Measurements from ENCODE around the gene MAP2K5.

The MAP2K5 gene

GRCh38 chr15:67707520-67708283 lies 165.2 kb downstream of the MAP2K5 start:
- Histone ChIP-seq H3K4me1 (ENCODE audit: control insufficient read depth, insufficient read depth, low read length) (peaks cover 22% of the 10 kb centered on the region), H3K4me3 (ENCODE audit: low read depth, low read length) (no peak overlapping the region), H3K9me3 (ENCODE audit: control insufficient read depth, insufficient read depth, low read depth, low read length) (no peaks in the 10 kb centered on the region), H3K36me3 (ENCODE audit: control insufficient read depth in 2 of 2, insufficient read depth in 1 of 2, low read length in 2 of 2) (no peaks in the 10 kb centered on the region; a peak in 1 of 3 replicates), H3K27ac (ENCODE audit: extremely low read depth, low read depth, low read length) (no peak overlapping the region)
- no peak for TF ChIP-seq ZNF501 (tag by site-specific recombination; IDR thresholded peaks at IDR 0.05)
- TF ChIP-seq ELK4 (IDR thresholded peaks at IDR 0.05; ENCODE audit: borderline replicate concordance, low read depth, low read length): no peak
- peak; percentile 74 for TF ChIP-seq PRDM1 (tag by site-specific recombination; IDR thresholded peaks at IDR 0.05)
- TF ChIP-seq MZF1 (tag by site-specific recombination; IDR thresholded peaks at IDR 0.05; ENCODE audit: borderline replicate concordance): peak; percentile 22; the same call in 1 of the 2 replicates
- TF ChIP-seq ZNF354C (tag by site-specific recombination; IDR thresholded peaks at IDR 0.05; ENCODE audit: borderline replicate concordance, low read depth): no peak
- TF ChIP-seq ZNF221 (tag by site-specific recombination; IDR thresholded peaks at IDR 0.05; ENCODE audit: borderline replicate concordance): no peak
- peak; percentile 82 for TF ChIP-seq ZNF121 (tag by site-specific recombination; IDR thresholded peaks at IDR 0.05)
- ChIA-PET POLR2A (no interaction called here), CTCF (interaction anchor here (0.6 to 0.7 kb wide), 3 partner anchors 24 to 43 kb away, joined by 3 to 6 read pairs (median 4); no protein-coding TSS in a partner anchor)

DNA sequence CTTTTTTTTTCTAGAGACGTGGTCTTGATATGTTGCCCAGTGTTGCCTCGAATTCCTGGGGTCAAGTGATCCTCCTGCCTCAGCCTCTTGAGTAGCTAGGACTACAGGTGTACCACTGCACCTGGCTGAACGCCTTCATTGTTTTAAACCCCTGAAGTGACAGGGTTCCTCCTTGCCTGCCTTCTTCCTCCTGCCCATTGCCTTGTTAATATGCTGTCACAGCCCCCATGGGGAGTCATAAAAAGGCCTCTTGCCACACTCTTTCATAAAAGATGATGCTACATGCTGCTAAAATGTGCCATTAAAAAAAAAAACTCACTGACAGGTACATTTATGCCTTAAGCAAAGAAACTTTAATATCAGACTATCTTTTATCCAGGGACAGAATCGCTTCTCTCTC lies 166.0 kb downstream of the MAP2K5 start:
- CTCF ChIA-PET: interaction anchor here (0.6 to 0.7 kb wide), 3 partner anchors 25 to 1003 kb away, joined by 3 to 6 read pairs (median 4); no protein-coding TSS in a partner anchor
- Histone ChIP-seq H3K9me3 (ENCODE audit: control insufficient read depth, insufficient read depth, low read depth, low read length) (no peaks in the 10 kb centered on the region), H3K27ac (ENCODE audit: extremely low read depth, low read depth, low read length) (no peak overlapping the region), H3K4me1 (ENCODE audit: control insufficient read depth, insufficient read depth, low read length) (peaks cover 22% of the 10 kb centered on the region), H3K36me3 (ENCODE audit: control insufficient read depth in 2 of 2, insufficient read depth in 1 of 2, low read length in 2 of 2) (no peaks in the 10 kb centered on the region; a peak in 1 of 3 replicates), H3K4me3 (ENCODE audit: low read depth, low read length) (no peak overlapping the region)
- POLR2A ChIA-PET: no interaction called here
- TF ChIP-seq ZNF146 (tag by site-specific recombination; IDR thresholded peaks at IDR 0.05) (no peak), SCRT1 (tag by site-specific recombination; IDR thresholded peaks at IDR 0.05; ENCODE audit: borderline replicate concordance) (0 out of 2 replicates have a peak, but pooled peaks have one; percentile 22), ZNF362 (tag by site-specific recombination; IDR thresholded peaks at IDR 0.05) (no peak), ZNF157 (tag by site-specific recombination; IDR thresholded peaks at IDR 0.05) (no peak), ZNF530 (tag by site-specific recombination; IDR thresholded peaks at IDR 0.05; ENCODE audit: low read depth) (no peak), ZIC2 (tag by site-specific recombination; IDR thresholded peaks at IDR 0.05) (0 out of 2 replicates have a peak, but pooled peaks have one; percentile 43), ZBTB48 (tag by site-specific recombination; IDR thresholded peaks at IDR 0.05) (no peak), BCL11B (tag by site-specific recombination; IDR thresholded peaks at IDR 0.05; ENCODE audit: low read depth) (no peak), GLIS1 (tag by site-specific recombination; IDR thresholded peaks at IDR 0.05) (peak; percentile 91), ZNF391 (tag by site-specific recombination; IDR thresholded peaks at IDR 0.05; ENCODE audit: borderline replicate concordance, low read depth) (no peak), ZNF248 (tag by site-specific recombination; IDR thresholded peaks at IDR 0.05) (no peak), SP7 (tag by site-specific recombination; IDR thresholded peaks at IDR 0.05) (no peak), IKZF3 (tag by site-specific recombination; IDR thresholded peaks at IDR 0.05) (no peak), ZBTB17 (tag by site-specific recombination; IDR thresholded peaks at IDR 0.05) (no peak), ZEB2 (tag by site-specific recombination; IDR thresholded peaks at IDR 0.05) (no peak; the same call in none of the 2 replicates), ZFP69B (tag by site-specific recombination; IDR thresholded peaks at IDR 0.05) (no peak), ZNF660 (tag by site-specific recombination; IDR thresholded peaks at IDR 0.05) (no peak), GLI4 (tag by site-specific recombination; IDR thresholded peaks at IDR 0.05) (no peak), ZNF416 (tag by site-specific recombination; IDR thresholded peaks at IDR 0.05) (no peak), PRDM1 (tag by site-specific recombination; IDR thresholded peaks at IDR 0.05) (no peak), BCL11A (tag by site-specific recombination; IDR thresholded peaks at IDR 0.05; ENCODE audit: low read depth) (no peak), BCL6B (tag by site-specific recombination; IDR thresholded peaks at IDR 0.05) (no peak), ZBTB26 (tag by site-specific recombination; optimal IDR thresholded peaks at IDR 0.05) (no peak)
- TF ChIP-seq, protein P1, sequence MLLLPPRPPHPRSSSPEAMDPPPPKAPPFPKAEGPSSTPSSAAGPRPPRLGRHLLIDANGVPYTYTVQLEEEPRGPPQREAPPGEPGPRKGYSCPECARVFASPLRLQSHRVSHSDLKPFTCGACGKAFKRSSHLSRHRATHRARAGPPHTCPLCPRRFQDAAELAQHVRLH (tag by site-specific recombination; IDR thresholded peaks at IDR 0.05): no peak
